ENCODE measurements around the gene HTR7. TPM values are rescaled to one million over a fixed set of nuclear protein-coding genes. Genes with fewer than 3 reads are reported as not detected.

The HTR7 gene
- total and polyA plus RNA-seq, 2 of the 4 experiments (the other 2 are of a cell fraction) = 0.43 to 0.72 TPM

DNA sequence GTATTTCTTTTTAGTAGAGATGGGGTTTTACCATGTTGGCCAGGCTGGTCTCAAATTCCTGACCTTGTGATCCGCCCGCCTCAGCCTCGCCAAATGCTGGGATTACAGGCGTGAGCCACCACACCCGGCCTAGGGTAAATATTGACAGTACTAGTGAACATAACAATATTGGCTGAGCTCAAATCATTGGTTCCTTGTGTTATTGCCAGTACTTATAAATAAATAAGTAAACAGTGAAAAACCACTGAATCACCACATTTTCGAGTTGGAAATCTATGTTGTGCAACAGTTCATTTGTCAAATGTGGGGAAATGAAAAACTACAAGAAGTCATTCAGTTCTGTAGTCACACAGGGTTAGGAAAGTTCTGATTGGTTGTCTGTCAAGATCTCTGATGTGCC, 29.7 kb upstream of the HTR7 start:
- in situ Hi-C loops (cut with MboI; ENCODE audit: low sequenced_read_pairs) = no loop called here
- Histone ChIP-seq H3K4me3 (ENCODE audit: insufficient read depth, low read depth, low read length) (no peak overlapping the region), H2BK15ac (ENCODE audit: low read depth, low read length) (no peak overlapping the region), H3K27ac (ENCODE audit: insufficient read depth, low read length) (no peak overlapping the region), H3K4ac (ENCODE audit: low read depth, low read length) (no peak overlapping the region), H3K9ac (ENCODE audit: low read depth, low read length) (no peak overlapping the region), H3K79me1 (ENCODE audit: low read depth in 1 of 2, low read length in 2 of 2) (peaks cover 6 to 18% of the 10 kb centered on the region in 2 experiments; a peak in 3 of 4 replicates), H2BK120ac (ENCODE audit: low read depth, low read length) (no peak overlapping the region; the same call in 1 of the 2 replicates), H2BK20ac (ENCODE audit: low read depth, low read length) (no peak overlapping the region), H4K8ac (ENCODE audit: low read depth in 2 of 2, low read length in 2 of 2) (no peak overlapping the region), H3K36me3 (ENCODE audit: control insufficient read depth, insufficient read depth, low read length) (peaks cover 9% of the 10 kb centered on the region), H3K18ac (ENCODE audit: low read depth, low read length) (no peak overlapping the region), H3K9me3 (ENCODE audit: control insufficient read depth, insufficient read depth, low read length) (no peaks in the 10 kb centered on the region), H3K4me2 (ENCODE audit: low read depth, low read length) (no peak overlapping the region), H3K23ac (ENCODE audit: low read depth, low read length) (no peak overlapping the region), H2AK5ac (ENCODE audit: low read depth, low read length) (no peak overlapping the region), H2BK5ac (ENCODE audit: low read depth, low read length, poor library complexity, severe bottlenecking) (no peak overlapping the region), H3K56ac (ENCODE audit: extremely low read depth, insufficient read depth, low read length) (no peak overlapping the region), H3K14ac (replicated peaks; ENCODE audit: low read depth, low read length) (no peak overlapping the region), H4K5ac (ENCODE audit: low read depth, low read length) (no peak overlapping the region), H2AFZ (replicated peaks; ENCODE audit: low read length, poor library complexity) (no peak overlapping the region), H2AK9ac (replicated peaks; ENCODE audit: low read depth, low read length, poor library complexity) (no peak overlapping the region), H4K20me1 (ENCODE audit: insufficient read depth, low read length) (no peaks in the 10 kb centered on the region), H3K27me3 (ENCODE audit: control insufficient read depth, insufficient read depth, low read length) (no peaks in the 10 kb centered on the region), H3K4me1 (ENCODE audit: control insufficient read depth, insufficient read depth, low read length) (peaks cover 19% of the 10 kb centered on the region), H4K91ac (ENCODE audit: insufficient read depth, low read depth, low read length) (no peak overlapping the region; the same call in 1 of the 2 replicates), H3K9me1 (ENCODE audit: insufficient read depth, low read length) (peaks cover 7% of the 10 kb centered on the region; the same call in 1 of the 2 replicates)
- DNase-seq (no peak), ATAC-seq (ENCODE audit: low read depth) (no peak)
- BruUV-seq (replicated peaks) = no TSS peak
- TF ChIP-seq CEBPB (IDR thresholded peaks at IDR 0.05; ENCODE audit: low read depth, low read length) (peak; percentile 43), SMC3 (IDR thresholded peaks at IDR 0.05; ENCODE audit: low read depth, low read length) (no peak)
- intact Hi-C loops (cut with micrococcal nuclease) = loop anchor here (10.0 kb wide), 3 partner anchors 277 to 747 kb away; partner anchors contain the start of gene PPP1R3C
- POLR2A ChIA-PET (ENCODE audit: unreplicated experiment) = no interaction called here
- CTCF ChIA-PET = interaction anchor here (1.3 kb wide), 1 partner anchor 8 kb away, joined by 6 read pairs; no protein-coding TSS in a partner anchor
- dilution Hi-C loops (cut with HindIII; ENCODE audit: low sequenced_read_pairs, unreplicated experiment) = loop anchor here (25.0 kb wide), 1 partner anchor 375 kb away; no protein-coding TSS in a partner anchor
- WGBS, 2 experiments (ENCODE audit: extremely low coverage in 2 of 2, insufficient read length in 1 of 2) = no CpG with 5 or more reads among the region's 6 CpGs

All from IMR-90 (cell line).